D341Med (cell line): ENCODE data around the gene SMAD3.

Experiments used
- DNase-seq: peaks from one replicate; pipeline ENCODE4 v3.0.0; 2012; ENCODE audit warnings: low spot score

Gene SMAD3

DNA sequence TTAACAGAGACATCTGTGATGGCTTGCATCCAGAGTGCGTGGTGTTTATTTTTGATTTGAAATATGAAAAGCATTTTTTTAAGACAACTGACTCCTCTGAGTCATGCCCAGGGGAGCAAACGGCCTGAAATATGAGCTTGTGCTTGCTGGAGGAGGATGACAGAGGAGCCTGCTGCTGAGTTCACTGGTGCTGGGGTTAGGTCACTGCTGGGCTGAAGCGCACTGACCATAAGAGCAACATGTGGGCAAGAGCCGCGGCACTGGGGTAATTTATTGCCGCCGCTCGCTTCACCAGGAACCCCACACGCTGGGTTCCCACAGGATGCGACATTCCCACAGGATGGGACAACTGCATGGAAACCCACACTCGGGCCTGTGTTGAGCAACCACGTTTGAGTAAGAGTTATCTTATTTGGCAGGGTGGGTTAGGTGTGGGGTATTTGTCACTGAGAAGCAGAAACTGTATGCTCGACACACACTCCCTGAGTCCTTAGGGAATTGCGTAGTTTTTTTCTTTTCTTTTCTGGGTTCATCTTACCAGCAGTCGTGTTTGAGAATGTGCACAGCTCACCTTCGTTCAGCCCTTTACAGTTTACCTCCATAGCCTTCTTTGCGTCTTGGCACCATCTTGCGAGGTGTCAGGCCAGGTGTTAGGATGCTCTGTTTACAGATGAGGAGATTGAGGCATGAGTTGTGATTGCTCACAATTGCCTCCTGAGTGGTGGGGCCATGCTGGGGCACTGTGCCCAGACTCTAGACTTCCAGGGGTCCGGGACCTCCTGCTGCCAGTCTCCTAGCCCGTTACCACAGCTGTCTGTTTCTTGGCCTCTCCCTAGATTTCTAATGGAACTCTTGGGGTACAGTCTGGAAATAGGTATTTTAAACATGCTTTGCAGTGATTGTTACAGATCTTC is 60.4 kb downstream of the SMAD3 start:
- DNase-seq: no peak

GRCh38 chr15:67126551-67127330 is 61.3 kb downstream of the SMAD3 start:
- DNase-seq: no peak

DNA sequence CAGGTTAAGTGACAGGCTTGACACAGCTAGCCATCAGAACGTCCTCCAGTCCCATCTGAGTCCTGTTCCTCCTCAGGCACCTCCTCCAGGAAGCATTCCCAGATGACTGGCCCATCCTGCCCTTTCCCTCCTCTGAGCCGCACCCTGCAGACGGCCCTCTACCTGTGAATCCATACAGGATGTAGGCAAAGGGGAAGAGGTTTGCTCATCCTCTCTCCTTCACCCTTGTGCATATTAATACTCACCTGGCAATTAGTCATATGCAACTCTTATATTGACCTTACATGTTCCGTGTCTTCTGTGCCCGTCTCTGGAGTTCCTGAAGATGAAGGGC is 61.9 kb downstream of the SMAD3 start:
- no peak for DNase-seq

DNA sequence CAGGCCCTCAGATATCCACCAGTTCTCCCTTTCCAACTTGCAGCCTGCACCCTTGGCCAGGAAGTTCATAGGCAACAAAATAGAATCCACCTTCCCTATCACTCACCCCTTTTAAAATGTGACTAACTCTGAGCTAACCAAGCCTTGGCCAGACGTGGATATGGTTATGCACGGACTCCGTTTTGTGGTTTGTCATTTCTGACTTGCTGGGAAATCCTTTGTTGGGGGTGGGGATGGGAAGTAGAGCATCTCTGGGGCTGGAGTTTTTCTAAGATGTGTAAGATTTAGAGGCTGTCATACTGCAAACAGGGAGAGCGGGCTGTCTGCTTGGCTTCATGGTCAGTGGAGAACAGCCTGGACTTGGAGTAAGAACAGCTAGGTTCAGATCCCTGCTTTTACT is 62.6 kb downstream of the SMAD3 start:
- DNase-seq: no peak

DNA sequence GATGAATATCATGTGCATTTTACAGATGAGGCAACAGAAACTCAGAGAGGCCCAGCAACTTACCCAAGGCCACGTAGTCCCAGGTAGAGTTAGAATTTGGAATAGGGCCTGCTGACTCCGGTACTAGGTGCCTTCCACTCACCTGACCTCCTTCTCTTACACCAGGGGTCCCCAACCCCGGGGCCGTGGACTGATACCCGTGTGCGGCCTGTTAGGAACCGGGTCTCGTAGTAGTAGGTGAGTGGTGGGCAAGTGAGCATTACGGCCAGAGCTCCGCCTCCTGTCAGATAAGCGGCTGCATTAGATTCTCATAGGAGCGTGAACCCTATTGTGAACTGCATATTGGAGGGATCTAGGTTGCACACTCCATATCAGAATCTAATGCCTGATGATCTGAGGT is 64.8 kb downstream of the SMAD3 start:
- DNase-seq: no peak

DNA sequence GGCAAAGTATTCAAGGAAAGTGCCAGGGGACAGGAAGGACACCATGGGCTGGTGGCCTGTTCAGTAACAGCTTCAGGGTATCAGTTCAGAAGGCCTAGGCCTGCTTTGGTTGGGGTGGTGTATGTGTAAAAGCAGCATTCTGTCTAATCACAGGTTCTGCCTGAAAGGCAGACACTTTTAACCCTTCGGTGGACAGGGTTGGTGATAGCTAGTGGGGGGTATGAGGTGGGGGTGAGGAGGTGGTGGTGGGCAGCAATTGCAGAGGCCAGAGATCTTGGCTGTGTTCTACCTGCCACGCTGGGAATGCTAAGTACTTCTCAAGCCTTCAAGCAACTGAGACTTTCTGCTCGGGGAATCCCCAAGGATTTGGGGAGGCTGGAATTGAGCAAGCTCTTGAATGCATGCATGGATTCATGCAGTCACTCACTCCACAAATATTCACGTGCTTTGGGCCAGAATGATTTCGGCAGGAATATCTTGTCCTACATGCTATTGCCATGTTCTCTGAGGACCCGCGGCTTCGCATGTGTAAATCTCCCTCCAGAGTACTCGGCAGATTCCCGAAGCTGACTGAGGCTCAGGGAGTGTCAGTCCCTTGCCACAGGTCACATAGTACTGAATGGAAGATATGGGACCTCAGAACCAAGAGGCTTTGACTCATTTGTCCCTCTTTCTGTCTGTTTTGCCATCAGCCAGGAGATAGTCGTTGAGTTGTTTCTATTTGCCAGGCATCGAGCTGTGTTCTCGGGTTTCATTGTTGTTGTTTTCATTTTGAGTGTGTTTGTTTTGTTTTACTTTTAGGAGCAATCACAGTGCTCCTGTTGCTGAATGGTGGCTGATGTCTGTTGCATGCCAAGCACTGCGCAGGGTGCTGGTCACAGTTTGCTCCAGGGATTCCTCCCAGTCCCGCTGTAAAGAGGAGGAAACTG is 65.5 kb downstream of the SMAD3 start:
- no peak for DNase-seq

GRCh38 chr15:67132276-67132675 is 66.9 kb downstream of the SMAD3 start:
- no peak for DNase-seq

DNA sequence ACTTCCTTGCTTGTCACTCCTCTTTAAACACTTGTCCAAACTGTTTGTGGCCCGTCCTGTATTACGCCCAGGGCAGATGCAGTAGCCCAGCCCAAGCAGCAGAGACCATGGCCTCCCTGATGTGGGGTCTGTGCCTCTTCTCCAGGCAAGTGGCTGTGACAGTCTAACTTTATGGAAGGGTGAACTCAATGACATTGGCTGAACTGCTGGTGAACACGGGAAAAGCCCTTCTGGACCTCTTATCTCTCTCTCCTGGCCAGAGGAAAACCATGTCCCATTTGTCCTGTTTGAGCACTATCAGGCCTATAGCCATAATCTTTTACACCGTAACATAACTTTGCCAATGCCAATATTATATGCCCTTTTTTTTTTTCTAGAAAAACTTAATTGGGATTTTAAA is 67.6 kb downstream of the SMAD3 start:
- no peak for DNase-seq

DNA sequence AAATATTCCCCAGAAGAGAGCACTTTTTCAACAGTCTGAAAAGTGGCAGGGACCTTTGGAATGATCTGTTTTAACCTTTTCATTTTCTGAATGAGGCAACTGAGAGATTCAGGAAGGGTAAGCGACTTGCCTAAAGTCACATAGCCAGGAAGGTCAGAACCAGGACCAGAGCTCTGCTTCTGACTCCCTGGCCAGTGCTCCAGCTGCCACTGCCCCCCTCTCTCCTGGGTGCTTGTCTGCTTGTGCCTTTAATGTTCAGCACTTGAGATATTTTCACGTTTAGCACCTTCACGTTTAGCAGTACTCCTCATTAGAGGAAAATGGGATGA is 68.3 kb downstream of the SMAD3 start:
- no peak for DNase-seq

DNA sequence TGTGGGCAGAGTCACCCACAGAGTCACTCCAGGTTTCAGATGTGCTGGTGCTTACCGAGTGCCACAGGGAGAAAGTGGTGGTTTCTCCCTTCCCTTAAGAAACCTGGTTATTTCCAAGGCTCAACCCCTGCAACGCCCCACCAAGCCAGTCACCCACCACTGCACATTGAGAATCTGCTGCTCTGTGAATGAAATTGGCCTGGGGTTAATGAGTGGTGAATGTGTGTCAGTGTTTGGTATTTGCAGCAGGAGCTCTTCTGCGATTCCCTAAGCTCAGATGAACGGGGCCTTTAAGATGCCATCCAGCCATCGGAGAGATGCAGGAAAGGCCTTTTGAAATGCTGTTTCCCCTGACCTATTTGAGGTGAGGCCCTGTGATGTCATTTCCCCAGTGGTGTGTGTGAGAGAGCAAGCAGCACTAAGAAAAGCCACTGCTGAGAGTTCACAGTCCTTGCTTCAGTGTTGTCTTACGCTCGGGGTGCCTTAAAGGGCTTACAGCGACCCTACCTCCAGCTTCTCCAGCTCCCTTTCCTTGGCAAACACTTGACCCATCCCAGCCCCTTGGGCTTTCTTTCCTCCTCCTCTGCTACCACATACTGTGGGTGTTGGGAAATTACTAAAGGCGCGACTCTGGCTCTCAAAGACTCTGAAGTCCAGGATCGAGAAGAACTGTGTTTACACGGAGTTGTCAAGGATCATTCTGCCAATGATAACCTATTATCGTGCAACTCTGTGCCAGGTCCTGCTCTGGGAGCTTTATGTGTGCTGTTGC is 68.9 kb downstream of the SMAD3 start:
- no peak for DNase-seq

- DNase-seq: no peak
Measured at GRCh38 chr15:67134871-67135492, 69.6 kb downstream of the SMAD3 start.

DNA sequence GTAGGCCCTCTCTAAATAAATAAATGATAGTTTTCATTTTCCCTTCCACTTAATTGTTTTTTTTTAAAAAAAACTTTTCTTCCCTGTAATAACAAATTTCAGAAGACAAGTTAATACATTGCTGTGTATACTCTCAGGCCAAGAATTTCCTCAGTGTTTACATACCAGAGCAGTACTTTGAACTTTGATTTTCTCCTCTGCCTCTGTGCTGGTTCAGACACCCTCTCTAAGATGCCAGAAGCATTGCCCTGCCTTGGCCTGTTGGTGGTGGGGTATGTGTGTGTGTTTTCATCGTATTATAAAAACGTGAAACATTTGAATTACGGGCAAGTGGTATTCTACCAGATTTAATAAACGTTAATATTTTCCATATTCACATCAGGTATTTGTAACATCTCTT is 70.1 kb downstream of the SMAD3 start:
- no peak for DNase-seq

DNA sequence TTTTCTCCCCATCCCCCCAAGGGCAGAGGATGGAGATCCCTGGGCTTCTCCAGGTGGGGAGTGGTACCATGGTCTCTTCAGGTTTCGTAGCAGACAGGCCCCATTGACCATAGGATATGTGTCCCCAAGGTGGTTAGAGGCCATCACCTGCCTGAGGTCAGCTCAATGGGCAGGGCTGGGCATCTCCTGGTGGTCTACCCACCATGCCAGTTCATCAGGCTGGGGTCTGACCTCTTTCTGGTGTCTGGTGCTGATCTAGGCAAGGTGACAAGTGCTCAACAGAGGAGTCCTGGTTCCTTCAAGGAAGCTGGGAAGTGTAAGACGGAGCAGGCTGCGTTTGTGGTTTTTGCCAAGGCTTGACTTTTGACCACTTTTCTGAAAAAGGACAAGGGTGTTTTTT is 71.4 kb downstream of the SMAD3 start:
- DNase-seq: no peak

DNA sequence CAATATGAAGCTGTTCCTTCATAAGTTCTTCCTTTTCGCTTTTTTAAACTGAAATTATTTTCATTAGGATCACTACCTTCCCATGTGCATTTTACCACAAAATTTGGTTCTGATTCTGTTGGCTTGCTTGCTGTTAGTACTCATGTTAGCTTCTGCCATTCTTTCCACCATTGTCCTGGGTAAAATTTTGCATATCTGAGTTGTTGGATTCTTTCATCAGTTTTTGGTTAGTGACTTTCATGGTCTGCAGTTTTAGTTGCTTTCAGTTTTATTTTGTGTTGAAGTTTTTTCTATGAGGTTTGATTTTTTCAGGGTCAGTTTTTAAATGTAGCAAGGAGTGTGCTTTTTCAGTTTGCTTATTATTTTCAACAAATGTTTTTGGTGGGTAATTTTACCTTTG is 71.9 kb downstream of the SMAD3 start:
- no peak for DNase-seq

- no peak for DNase-seq
Measured at GRCh38 chr15:67137951-67138848, 72.8 kb downstream of the SMAD3 start.

DNA sequence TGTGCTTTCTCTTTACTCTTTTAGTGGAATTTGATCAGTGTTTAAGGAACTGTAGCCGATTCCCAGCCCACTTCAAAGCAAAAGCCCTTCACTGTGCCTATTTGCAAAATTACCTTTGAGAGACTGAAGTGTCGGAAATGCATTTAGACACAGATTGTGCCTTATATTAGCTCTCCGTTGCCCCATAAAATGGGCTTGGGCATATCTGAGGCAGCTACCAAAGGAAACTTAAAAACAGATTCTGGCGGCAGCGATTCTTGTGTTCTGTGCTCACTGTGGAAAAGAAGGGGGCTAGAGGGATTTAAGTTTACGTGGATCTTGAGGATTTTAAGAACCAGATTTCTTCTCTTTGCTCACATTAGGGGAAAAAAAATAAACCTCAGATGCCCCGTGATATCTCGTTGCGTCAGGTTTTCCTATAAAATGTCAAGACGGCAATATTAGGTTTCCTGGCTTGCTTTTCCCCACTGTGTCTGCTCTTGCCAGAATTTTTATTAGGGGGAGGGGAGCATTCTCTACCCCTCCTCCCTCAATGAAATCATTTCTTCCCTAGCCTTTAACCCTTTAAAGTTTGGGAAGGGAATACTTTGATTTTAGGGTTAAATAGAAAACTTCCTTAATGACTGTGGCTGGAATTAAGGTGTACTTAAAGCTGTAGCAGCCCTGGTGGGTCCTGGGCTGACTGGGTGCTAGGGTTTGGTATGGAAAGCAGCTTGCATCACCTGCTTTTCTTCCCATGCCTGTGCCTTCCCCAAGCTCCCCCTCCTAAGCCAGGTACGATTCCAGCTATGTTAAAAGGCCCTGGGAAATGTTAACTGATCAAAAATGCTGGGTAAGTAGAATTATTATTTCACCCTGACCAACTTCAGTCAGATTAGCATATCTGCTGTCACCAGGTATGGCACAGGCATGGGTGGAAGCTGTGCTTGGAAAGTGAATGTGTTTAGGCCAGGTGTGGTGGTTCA is 73.8 kb downstream of the SMAD3 start:
- no peak for DNase-seq

- DNase-seq: no peak
Measured at GRCh38 chr15:67140078-67140833, 74.9 kb downstream of the SMAD3 start.

- no peak for DNase-seq
Measured at GRCh38 chr15:67142092-67142766, 76.8 kb downstream of the SMAD3 start.
